K562 (cell line): ENCODE measurements around the gene FANCF. TPM values are rescaled to one million over a fixed set of nuclear protein-coding genes. Genes with fewer than 3 reads are reported as not detected.
A peak's percentile ranks its signal among the peaks of the same experiment; 100 is the strongest.

Experiments
- ATAC-seq: fragments of 200-7000 bp; cut with Tn5 transposase; 3 replicates; pipeline ENCODE4 v1.9.1; 2020; ENCODE audit warnings: moderate library complexity
- BruUV-seq: library from RNA; stranded (reverse); fragments of 400-500 nt; replicated peaks from 2 replicates; lab custom pipeline; 2021; lab: Mats Ljungman, UMichigan
- CTCF ChIA-PET: fragments of 300-600 bp; formaldehyde crosslinking; extraction: SDS; loops from one replicate; lab custom pipeline; 2021; ENCODE audit warnings: low intra/inter-chr PET ratio; lab: Yijun Ruan, JAX
- POLR2A ChIA-PET: fragments of 300-600, 350-650 bp; sonication (Branson Sonifier 250); formaldehyde crosslinking; extraction: SDS; loops from one replicate; lab custom pipeline; 2021; ENCODE audit warnings: antibody characterized with exemption, inconsistent platforms; lab: Yijun Ruan, JAX
- DNase-seq, 4 experiments: peaks; one replicate each; pipeline versions ENCODE4 v3.0.0 to v3.0.0-alpha.2; 2011 to 2018; ENCODE audit warnings: low spot score in 3 of 4, mixed read lengths in 3 of 4; ENCODE audit errors: extremely low read depth in 1 of 4
- FAIRE-seq: peaks from 2 replicates; lab custom pipeline; 2011; peaks lifted over from hg19 to GRCh38; lab: Jason Lieb, UNC
- H2AFZ ChIP-seq: 2 replicates; pipeline ENCODE4 v1.6.0; 2011; ENCODE audit warnings: low read depth, low read length, control low read depth, inconsistent platforms
- H3K27ac ChIP-seq: fragments of 200-600 bp; 3 replicates; pipeline ENCODE4 v1.8.0; 2011; ENCODE audit warnings: low read depth, mild to moderate bottlenecking, control low read depth, inconsistent platforms, low read length, moderate library complexity, mixed read lengths; ENCODE audit errors: extremely low read depth
- H3K27me3 ChIP-seq, 2 experiments: fragments of 300-600 bp in 1 of 2; 2 replicates in 1 of 2; 3 replicates in 1 of 2; pipeline versions ENCODE4 v1.6.0 to v1.8.0; 2011; ENCODE audit warnings: inconsistent platforms in 2 of 2, low read length in 2 of 2, mild to moderate bottlenecking in 1 of 2, mixed read lengths in 1 of 2, moderate library complexity in 1 of 2; ENCODE audit not compliant: control insufficient read depth in 2 of 2, insufficient read depth in 2 of 2
- H3K36me3 ChIP-seq: fragments of 300-600 bp; 3 replicates; pipeline ENCODE4 v1.8.0; 2011; ENCODE audit warnings: mild to moderate bottlenecking, low read length, inconsistent platforms; ENCODE audit not compliant: control insufficient read depth, insufficient read depth
- H3K4me1 ChIP-seq, 2 experiments: fragments of 200-600 bp in 1 of 2; replicated peaks in 1 of 2; 2 replicates in 1 of 2; 3 replicates in 1 of 2; pipeline versions ENCODE4 v1.5.1 to v1.8.0; 2011; ENCODE audit warnings: inconsistent platforms in 2 of 2, low read length in 2 of 2, mild to moderate bottlenecking in 1 of 2, mixed read lengths in 1 of 2, moderate library complexity in 1 of 2; ENCODE audit not compliant: control insufficient read depth in 2 of 2, insufficient read depth in 2 of 2
- H3K4me2 ChIP-seq: 2 replicates; pipeline ENCODE4 v1.6.1; 2011; ENCODE audit warnings: low read length, control low read depth, inconsistent platforms, mixed read lengths; ENCODE audit not compliant: insufficient read depth
- H3K4me3 ChIP-seq: fragments of 200-600 bp; sonication (generic), shearing (Covaris generic); 2 replicates; pipeline ENCODE4 v1.5.1; 2016; ENCODE audit warnings: control low read depth, inconsistent platforms
- H3K79me2 ChIP-seq: fragments of 200-600 bp; 3 replicates; pipeline ENCODE4 v1.8.0; 2011; ENCODE audit warnings: low read length, inconsistent platforms; ENCODE audit not compliant: control insufficient read depth, insufficient read depth
- H3K9ac ChIP-seq, 2 experiments: 2 replicates each; pipeline versions ENCODE4 v1.6.0 to v1.6.1; 2011; ENCODE audit warnings: low read depth in 2 of 2, low read length in 2 of 2, control low read depth in 1 of 2, inconsistent platforms in 1 of 2, mild to moderate bottlenecking in 1 of 2, mixed read lengths in 1 of 2; ENCODE audit not compliant: insufficient read depth in 1 of 2
- H3K9me1 ChIP-seq: one replicate; pipeline ENCODE4 v1.6.0; 2011; ENCODE audit warnings: inconsistent platforms, mild to moderate bottlenecking, low read length, moderate library complexity; ENCODE audit not compliant: control insufficient read depth, insufficient read depth
- H3K9me3 ChIP-seq: replicated peaks from 2 replicates; pipeline ENCODE4 v1.5.1; 2011; ENCODE audit warnings: low read depth, low read length, inconsistent platforms; ENCODE audit not compliant: control insufficient read depth, insufficient read depth
- H4K20me1 ChIP-seq: replicated peaks from 2 replicates; pipeline ENCODE4 v1.6.1; 2011; ENCODE audit warnings: low read length, inconsistent platforms, mixed read lengths; ENCODE audit not compliant: control insufficient read depth, insufficient read depth
- ASH1L ChIP-seq: fragments of 450-650 bp; IDR thresholded peaks from 2 replicates; pipeline ENCODE4 v1.6.1; 2018; ENCODE audit warnings: borderline replicate concordance, mild to moderate bottlenecking, low read depth; ENCODE audit not compliant: partially characterized antibody
- KAT7 ChIP-seq: sonication (generic); formaldehyde crosslinking; IDR thresholded peaks from 2 replicates; pipeline ENCODE4 v1.8.0; 2022; ENCODE audit warnings: missing genetic modification reagents, mild to moderate bottlenecking, borderline replicate concordance
- MAFK ChIP-seq: IDR thresholded peaks from 2 replicates; pipeline ENCODE4 v1.6.1; 2011; ENCODE audit warnings: low read length, improper control_type of control experiment
- MLLT1 ChIP-seq, 2 experiments: fragments of 450-650 bp; IDR thresholded peaks; 2 replicates each; pipeline ENCODE4 v1.6.1; 2016
- OTX1 ChIP-seq: fragments of 450-650 bp; formaldehyde crosslinking; IDR thresholded peaks from 2 replicates; pipeline ENCODE4 v1.4.0; 2022; ENCODE audit warnings: mild to moderate bottlenecking
- WHSC1 ChIP-seq: IDR thresholded peaks from one replicate; pipeline ENCODE4 v1.6.1; 2012; ENCODE audit warnings: low read length, control low read depth, inconsistent platforms
- ZNF121 ChIP-seq: sonication (generic); formaldehyde crosslinking; conservative IDR thresholded peaks from 2 replicates; pipeline ENCODE4 v1.8.0; 2022; ENCODE audit warnings: missing genetic modification reagents
- ZNF134 ChIP-seq: fragments of 250-450 bp; sonication (Bioruptor Pico); conservative IDR thresholded peaks from 2 replicates; pipeline ENCODE4 v1.4.0; 2020
- ZNF146 ChIP-seq: IDR thresholded peaks from one replicate; pipeline ENCODE4 v1.6.1; 2018; ENCODE audit warnings: missing compliant biosample characterization; ENCODE audit not compliant: unreplicated experiment
- ZNF253 ChIP-seq: fragments of 250-450 bp; sonication (Bioruptor Pico); conservative IDR thresholded peaks from 2 replicates; pipeline ENCODE4 v1.6.1; 2021; ENCODE audit warnings: mild to moderate bottlenecking
- ZNF263 ChIP-seq: sonication (generic); formaldehyde crosslinking; IDR thresholded peaks from 2 replicates; pipeline ENCODE4 v1.8.0; 2022; ENCODE audit warnings: mild to moderate bottlenecking, missing genetic modification reagents, borderline replicate concordance
- ZNF431 ChIP-seq: sonication (generic); formaldehyde crosslinking; IDR thresholded peaks from 2 replicates; pipeline ENCODE4 v1.8.0; 2022; ENCODE audit warnings: mild to moderate bottlenecking, missing genetic modification reagents
- WGBS: fragments of 100-300 bp; shearing (Covaris generic); methylation state at CpG from one replicate; pipeline ENCODE4 v1.1.6; 2016; ENCODE audit warnings: low coverage, mixed read lengths; ENCODE audit not compliant: insufficient coverage; ENCODE audit errors: missing lambda C conversion rate; 5-methylcytosine and 5-hydroxymethylcytosine counted together
- in situ Hi-C: fragments of 300-500 bp; cut with MboI; formaldehyde crosslinking; loops from 4 replicates; pipeline ENCODE4 v1.15.0; 2018; ENCODE audit warnings: inconsistent platforms, mixed read lengths
- intact Hi-C: fragments of 100-400 bp; cut with micrococcal nuclease; formaldehyde crosslinking; loops from 2 replicates; pipeline ENCODE4 v1.14.2; 2022
- polyA plus RNA-seq, 8 experiments: library from polyadenylated mRNA; depleted of rRNA in 4 of 8; stranded (reverse) in 5 of 8; unstranded in 3 of 8; fragments of >200 nt; fragmentation: Nextera tagmentation in 2 of 8; fragmentation: Illumina TruSeq in 1 of 8; extraction: Ambion mirVana in 2 of 8; extraction: Trizol in 1 of 8; gene quantifications; 2 replicates each; pipeline versions ENCODE4 v1.2.1 to v1.2.3, GENCODE V29; 2011 to 2014; ENCODE audit warnings: inconsistent platforms in 1 of 8, missing spikeins in 1 of 8
- total RNA-seq, 7 experiments: library from RNA; depleted of rRNA in 6 of 7; stranded (reverse); fragments of >200 nt in 6 of 7; fragmentation: Illumina TruSeq in 2 of 7; extraction: Trizol in 2 of 7; gene quantifications; 2 replicates each; pipeline versions ENCODE4 v1.2.1 to v1.2.3, GENCODE V29; 2011 to 2021; ENCODE audit warnings: low replicate concordance in 1 of 7
- TF ChIP-seq, protein P1 (sequence below): fragments of 250-450 bp; sonication (Bioruptor Pico); IDR thresholded peaks from 2 replicates; pipeline ENCODE4 v1.5.0; 2021; ENCODE audit warnings: mild to moderate bottlenecking, borderline replicate concordance
- TF ChIP-seq, protein P2 (sequence below): fragments of 450-650 bp; IDR thresholded peaks from 2 replicates; pipeline ENCODE4 v1.6.1; 2014; ENCODE audit warnings: low read depth, mild to moderate bottlenecking, moderate library complexity, borderline replicate concordance

The FANCF gene
- total and polyA plus RNA-seq, 9 of the 15 experiments (the other 6 are each of a cell fraction or from before 2014, with no cell fraction given) = 0.99 to 10.3 (median 7.5) TPM

DNA sequence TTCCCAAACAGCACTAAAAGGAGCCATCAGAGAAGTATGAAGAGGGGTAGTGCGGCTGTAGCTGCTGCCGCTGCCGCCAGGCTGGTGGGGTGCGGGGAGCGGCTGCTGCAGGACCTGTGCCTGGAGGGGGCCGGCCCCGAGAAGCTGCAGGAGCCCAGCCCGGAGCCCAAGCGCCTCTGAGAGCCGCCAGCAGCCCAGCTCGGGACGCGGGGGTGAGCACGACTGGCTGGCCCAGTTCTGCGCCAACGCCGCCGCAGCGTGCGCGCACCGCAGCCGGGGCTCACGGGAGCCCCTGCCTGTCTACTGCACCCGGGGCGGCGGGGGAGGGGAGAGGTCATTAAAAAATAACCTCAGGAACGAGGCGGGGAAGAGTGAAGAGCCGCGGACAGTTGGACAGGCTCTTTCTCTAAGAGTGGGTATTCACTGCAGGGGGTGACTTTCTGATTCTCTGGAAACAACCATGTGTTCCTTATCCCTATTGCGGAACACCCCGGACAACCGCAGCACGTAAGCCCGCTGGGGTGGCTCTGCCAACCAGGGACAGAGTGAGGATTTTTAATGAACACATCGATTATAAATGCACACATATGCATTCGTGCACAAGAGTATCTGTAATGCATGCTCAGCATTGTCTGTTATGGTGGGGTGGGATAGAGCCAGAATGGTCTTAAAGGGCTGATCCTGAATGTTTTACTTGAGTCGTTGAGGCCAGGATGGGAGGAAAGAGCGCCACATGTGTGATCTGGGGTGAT is 41.2 kb upstream of the FANCF start:
- no peak for FAIRE-seq
- in situ Hi-C loops (no loop called here), intact Hi-C loops (no loop called here)
- peak; percentile 64 for ATAC-seq
- Histone ChIP-seq H3K4me2 (no peak overlapping the region), H3K27ac (no peak overlapping the region), H4K20me1 (no peaks in the 10 kb centered on the region; the same call in 1 of the 2 replicates), H3K4me1 (peaks cover 0 to 5% of the 10 kb centered on the region in 2 experiments; a peak in 2 of 5 replicates), H3K36me3 (no peaks in the 10 kb centered on the region), H3K27me3 (peaks cover 0 to 8% of the 10 kb centered on the region in 2 experiments; a peak in 2 of 5 replicates), H3K9me3 (no peaks in the 10 kb centered on the region), H3K79me2 (no peaks in the 10 kb centered on the region), H2AFZ (no peak overlapping the region), H3K9me1 (no peaks in the 10 kb centered on the region), H3K9ac (no peak overlapping the region), H3K4me3 (no peak overlapping the region)
- ChIA-PET CTCF (no interaction called here), POLR2A (interaction anchor here (0.9 kb wide), 1 partner anchor 10 kb away, joined by 4 read pairs; no protein-coding TSS in a partner anchor)
- no peak for DNase-seq
- TF ChIP-seq ZNF134 (CRISPR knock-in tag) = no peak
- TF ChIP-seq ZNF263 (CRISPR knock-in tag) = no peak
- no peak for TF ChIP-seq KAT7 (CRISPR knock-in tag)
- no peak for TF ChIP-seq ASH1L
- TF ChIP-seq, protein P1, sequence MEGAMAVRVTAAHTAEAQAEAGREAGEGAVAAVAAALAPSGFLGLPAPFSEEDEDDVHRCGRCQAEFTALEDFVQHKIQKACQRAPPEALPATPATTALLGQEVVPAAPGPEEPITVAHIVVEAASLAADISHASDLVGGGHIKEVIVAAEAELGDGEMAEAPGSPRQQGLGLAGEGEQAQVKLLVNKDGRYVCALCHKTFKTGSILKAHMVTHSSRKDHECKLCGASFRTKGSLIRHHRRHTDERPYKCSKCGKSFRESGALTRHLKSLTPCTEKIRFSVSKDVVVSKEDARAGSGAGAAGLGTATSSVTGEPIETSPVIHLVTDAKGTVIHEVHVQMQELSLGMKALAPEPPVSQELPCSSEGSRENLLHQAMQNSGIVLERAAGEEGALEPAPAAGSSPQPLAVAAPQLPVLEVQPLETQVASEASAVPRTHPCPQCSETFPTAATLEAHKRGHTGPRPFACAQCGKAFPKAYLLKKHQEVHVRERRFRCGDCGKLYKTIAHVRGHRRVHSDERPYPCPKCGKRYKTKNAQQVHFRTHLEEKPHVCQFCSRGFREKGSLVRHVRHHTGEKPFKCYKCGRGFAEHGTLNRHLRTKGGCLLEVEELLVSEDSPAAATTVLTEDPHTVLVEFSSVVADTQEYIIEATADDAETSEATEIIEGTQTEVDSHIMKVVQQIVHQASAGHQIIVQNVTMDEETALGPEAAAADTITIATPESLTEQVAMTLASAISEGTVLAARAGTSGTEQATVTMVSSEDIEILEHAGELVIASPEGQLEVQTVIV (CRISPR knock-in tag) = no peak
- no peak for TF ChIP-seq ZNF431
- TF ChIP-seq WHSC1 = no peak
- no peak for TF ChIP-seq OTX1 (CRISPR knock-in tag)
- no peak for TF ChIP-seq ZNF253 (CRISPR knock-in tag)
- TF ChIP-seq, protein P2, sequence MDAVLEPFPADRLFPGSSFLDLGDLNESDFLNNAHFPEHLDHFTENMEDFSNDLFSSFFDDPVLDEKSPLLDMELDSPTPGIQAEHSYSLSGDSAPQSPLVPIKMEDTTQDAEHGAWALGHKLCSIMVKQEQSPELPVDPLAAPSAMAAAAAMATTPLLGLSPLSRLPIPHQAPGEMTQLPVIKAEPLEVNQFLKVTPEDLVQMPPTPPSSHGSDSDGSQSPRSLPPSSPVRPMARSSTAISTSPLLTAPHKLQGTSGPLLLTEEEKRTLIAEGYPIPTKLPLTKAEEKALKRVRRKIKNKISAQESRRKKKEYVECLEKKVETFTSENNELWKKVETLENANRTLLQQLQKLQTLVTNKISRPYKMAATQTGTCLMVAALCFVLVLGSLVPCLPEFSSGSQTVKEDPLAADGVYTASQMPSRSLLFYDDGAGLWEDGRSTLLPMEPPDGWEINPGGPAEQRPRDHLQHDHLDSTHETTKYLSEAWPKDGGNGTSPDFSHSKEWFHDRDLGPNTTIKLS = no peak
- no peak for TF ChIP-seq MAFK
- TF ChIP-seq ZNF121 (CRISPR knock-in tag) = no peak
- no peak for TF ChIP-seq ZNF146 (CRISPR knock-in tag)
- no peak for TF ChIP-seq MLLT1 (IDR thresholded peaks at IDR 0.05)
- BruUV-seq = no TSS peak
- 11% methylated on average over 40 of the region's 40 CpGs for WGBS
